K562 (cell line): ENCODE data around the gene GFOD1. TPM values are rescaled to one million over a fixed set of nuclear protein-coding genes. Genes with fewer than 3 reads are reported as not detected.

ENCODE experiments used
- BRD4 ChIP-seq: fragments of 200-600 bp; sonication (generic); IDR thresholded peaks from 2 replicates; pipeline ENCODE4 v1.6.1; 2017; ENCODE audit warnings: inconsistent platforms
- ESRRA ChIP-seq: fragments of 450-650 bp; IDR thresholded peaks from 2 replicates; pipeline ENCODE4 v1.6.1; 2014; ENCODE audit warnings: low read depth, mild to moderate bottlenecking, moderate library complexity, borderline replicate concordance
- ETV1 ChIP-seq: fragments of 450-650 bp; conservative IDR thresholded peaks from 2 replicates; pipeline ENCODE4 v1.6.1; 2016; ENCODE audit warnings: missing genetic modification characterization, control low read depth, low read depth, missing compliant biosample characterization
- FOXJ2 ChIP-seq: fragments of 200-800 bp; sonication (Bioruptor generic); IDR thresholded peaks from 2 replicates; pipeline ENCODE4 v1.6.1; 2016; ENCODE audit warnings: missing genetic modification characterization, missing compliant biosample characterization
- HCFC1 ChIP-seq: IDR thresholded peaks from 2 replicates; pipeline ENCODE4 v1.6.1; 2012; ENCODE audit warnings: low read depth, low read length, improper control_type of control experiment
- KDM2B ChIP-seq: fragments of 250-450 bp; sonication (Bioruptor Pico); IDR thresholded peaks from 2 replicates; pipeline ENCODE4 v1.8.0; 2021; ENCODE audit warnings: mild to moderate bottlenecking, moderate library complexity
- MEF2A ChIP-seq: IDR thresholded peaks from 2 replicates; pipeline ENCODE4 v1.6.1; 2011; ENCODE audit warnings: low read depth, mild to moderate bottlenecking, low read length, moderate library complexity; ENCODE audit not compliant: control insufficient read depth
- NR2F6 ChIP-seq: fragments of 450-650 bp; formaldehyde crosslinking; IDR thresholded peaks from 2 replicates; pipeline ENCODE4 v1.4.0; 2020; ENCODE audit warnings: mild to moderate bottlenecking
- PHF8 ChIP-seq: fragments of 200-600 bp; sonication (generic); IDR thresholded peaks from 2 replicates; pipeline ENCODE4 v1.6.1; 2012; ENCODE audit warnings: mixed run types, mild to moderate bottlenecking, inconsistent platforms, low read length, moderate library complexity, borderline replicate concordance
- RERE ChIP-seq: sonication (generic); formaldehyde crosslinking; IDR thresholded peaks from 2 replicates; pipeline ENCODE4 v1.8.0; 2023; ENCODE audit warnings: missing genetic modification reagents, mild to moderate bottlenecking, borderline replicate concordance
- SETDB1 ChIP-seq: IDR thresholded peaks from one replicate; pipeline ENCODE4 v1.6.1; 2012; ENCODE audit warnings: low read length, control low read depth, inconsistent platforms
- SMAD4 ChIP-seq: fragments of 250-450 bp; sonication (Bioruptor Pico); conservative IDR thresholded peaks from 2 replicates; pipeline ENCODE4 v1.8.0; 2021; ENCODE audit warnings: inconsistent platforms, mild to moderate bottlenecking, moderate library complexity
- SMARCA5 ChIP-seq: fragments of 450-650 bp; IDR thresholded peaks from 2 replicates; pipeline ENCODE4 v1.6.1; 2016
- U2AF1 ChIP-seq: fragments of 200-400 bp; formaldehyde crosslinking; optimal IDR thresholded peaks from 2 replicates; pipeline ENCODE3; 2017; ENCODE audit warnings: mild to moderate bottlenecking, low read depth, low read length, moderate library complexity
- ZBTB12 ChIP-seq: fragments of 250-450 bp; sonication (Bioruptor Pico); IDR thresholded peaks from 2 replicates; pipeline ENCODE4 v1.4.0; 2020
- ZNF174 ChIP-seq: fragments of 250-450 bp; sonication (Bioruptor Pico); IDR thresholded peaks from 2 replicates; pipeline ENCODE4 v1.4.0; 2020; ENCODE audit warnings: mild to moderate bottlenecking
- ZNF408 ChIP-seq: fragments of 250-450 bp; sonication (Bioruptor Pico); IDR thresholded peaks from 2 replicates; pipeline ENCODE4 v1.4.0; 2020; ENCODE audit warnings: low read depth, mild to moderate bottlenecking, moderate library complexity
- polyA plus RNA-seq, 8 experiments: library from polyadenylated mRNA; depleted of rRNA in 4 of 8; stranded (reverse) in 5 of 8; unstranded in 3 of 8; fragments of >200 nt; fragmentation: Nextera tagmentation in 2 of 8; fragmentation: Illumina TruSeq in 1 of 8; extraction: Ambion mirVana in 2 of 8; extraction: Trizol in 1 of 8; gene quantifications; 2 replicates each; pipeline versions ENCODE4 v1.2.1 to v1.2.3, GENCODE V29; 2011 to 2014; ENCODE audit warnings: inconsistent platforms in 1 of 8, missing spikeins in 1 of 8
- total RNA-seq, 7 experiments: library from RNA; depleted of rRNA in 6 of 7; stranded (reverse); fragments of >200 nt in 6 of 7; fragmentation: Illumina TruSeq in 2 of 7; extraction: Trizol in 2 of 7; gene quantifications; 2 replicates each; pipeline versions ENCODE4 v1.2.1 to v1.2.3, GENCODE V29; 2011 to 2021; ENCODE audit warnings: low replicate concordance in 1 of 7
- TF ChIP-seq, protein P1 (sequence below): conservative IDR thresholded peaks from 2 replicates; pipeline ENCODE4 v1.6.1; 2011; ENCODE audit warnings: low read depth, mild to moderate bottlenecking, low read length; ENCODE audit not compliant: control insufficient read depth

GFOD1 gene
- total and polyA plus RNA-seq, 9 of the 15 experiments (the other 6 are each of a cell fraction or from before 2014, with no cell fraction given) = 3.8 to 12.0 (median 8.2) TPM

GRCh38 chr6:13328076-13328874 is 159.1 kb downstream of the GFOD1 start, which contains the start of gene TBC1D7 (continued):
- TF ChIP-seq, protein P1, sequence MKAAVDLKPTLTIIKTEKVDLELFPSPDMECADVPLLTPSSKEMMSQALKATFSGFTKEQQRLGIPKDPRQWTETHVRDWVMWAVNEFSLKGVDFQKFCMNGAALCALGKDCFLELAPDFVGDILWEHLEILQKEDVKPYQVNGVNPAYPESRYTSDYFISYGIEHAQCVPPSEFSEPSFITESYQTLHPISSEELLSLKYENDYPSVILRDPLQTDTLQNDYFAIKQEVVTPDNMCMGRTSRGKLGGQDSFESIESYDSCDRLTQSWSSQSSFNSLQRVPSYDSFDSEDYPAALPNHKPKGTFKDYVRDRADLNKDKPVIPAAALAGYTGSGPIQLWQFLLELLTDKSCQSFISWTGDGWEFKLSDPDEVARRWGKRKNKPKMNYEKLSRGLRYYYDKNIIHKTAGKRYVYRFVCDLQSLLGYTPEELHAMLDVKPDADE = peak; percentile 50; the same call in 1 of the 2 replicates
- no peak for TF ChIP-seq ZNF174
- no peak for TF ChIP-seq NR2F6 (CRISPR knock-in tag)
- no peak for TF ChIP-seq MEF2A
- TF ChIP-seq SMARCA5 = peak; percentile 42; the same call in 1 of the 2 replicates
- peak; percentile 55 for TF ChIP-seq HCFC1
- peak; percentile 80 for TF ChIP-seq ZBTB12
- 0 out of 2 replicates have a peak, but pooled peaks have one; percentile 72 for TF ChIP-seq RERE (CRISPR knock-in tag)
- 0 out of 2 replicates have a peak, but pooled peaks have one; percentile 41 for TF ChIP-seq BRD4
- no peak for TF ChIP-seq SETDB1
- no peak for TF ChIP-seq FOXJ2
- TF ChIP-seq SMAD4 = peak; percentile 93
- TF ChIP-seq U2AF1 = peak; percentile 50
- no peak for TF ChIP-seq ZNF408 (CRISPR knock-in tag)
- 0 out of 2 replicates have a peak, but pooled peaks have one; percentile 12 for TF ChIP-seq KDM2B (CRISPR knock-in tag)
- TF ChIP-seq ESRRA = peak; percentile 51; the same call in 1 of the 2 replicates
- TF ChIP-seq PHF8 = peak; percentile 98
- 0 out of 2 replicates have a peak, but pooled peaks have one; percentile 8 for TF ChIP-seq ETV1 (tag)
